ENCODE measurements around the gene ASB6.
"Not testable (repeated sequence)": the region's sequence is repeated elsewhere in the genome, so short reads cannot be mapped to it uniquely, and the experiment has no call there.

The ASB6 gene

GRCh38 chr9:129665814-129666520 lies 24.0 kb upstream of the ASB6 start:
- DNase-seq, result no peak

- no peak for DNase-seq
These were observed 23.4 kb upstream of the ASB6 start, which contains the start of gene PRRX2 for GRCh38 chr9:129665389-129665775. PRRX2 (plus strand) TSS chr9:129665647; CDS start chr9:129665868, 221 bp downstream.

GRCh38 chr9:129664746-129665388 lies 22.9 kb upstream of the ASB6 start:
- no peak for DNase-seq

- DNase-seq, result not testable (repeated sequence)
These were observed 20.3 kb upstream of the ASB6 start for GRCh38 chr9:129662239-129662638.

GRCh38 chr9:129661029-129661428 lies 19.1 kb upstream of the ASB6 start:
- no peak for DNase-seq

- no peak for DNase-seq
These were observed 14.9 kb upstream of the ASB6 start for GRCh38 chr9:129656795-129657390.

- DNase-seq, result no peak
These were observed 13.7 kb upstream of the ASB6 start for GRCh38 chr9:129655696-129656095.

- DNase-seq, result no peak
These were observed 13.2 kb upstream of the ASB6 start for GRCh38 chr9:129655154-129655553.

GRCh38 chr9:129654554-129655040 lies 12.6 kb upstream of the ASB6 start:
- DNase-seq, result no peak

GRCh38 chr9:129653823-129654553 lies 12.0 kb upstream of the ASB6 start:
- DNase-seq, result no peak

- DNase-seq, result no peak
These were observed 8.8 kb upstream of the ASB6 start for GRCh38 chr9:129650680-129651235.

GRCh38 chr9:129649726-129650679 lies 8.1 kb upstream of the ASB6 start:
- DNase-seq, result no peak

GRCh38 chr9:129648764-129649115 lies 6.8 kb upstream of the ASB6 start:
- no peak for DNase-seq

- DNase-seq, result no peak
These were observed 6.3 kb upstream of the ASB6 start for GRCh38 chr9:129648092-129648763.

- no peak for DNase-seq
These were observed 5.7 kb upstream of the ASB6 start for GRCh38 chr9:129647635-129648034.

GRCh38 chr9:129646654-129647053 lies 4.7 kb upstream of the ASB6 start:
- no peak for DNase-seq

GRCh38 chr9:129646252-129646651 lies 4.3 kb upstream of the ASB6 start:
- DNase-seq, result no peak

GRCh38 chr9:129644902-129645301 lies 3.0 kb upstream of the ASB6 start:
- DNase-seq, result no peak

GRCh38 chr9:129644365-129644764 lies 2.4 kb upstream of the ASB6 start:
- DNase-seq, result no peak

GRCh38 chr9:129643706-129644105 lies 1.8 kb upstream of the ASB6 start:
- no peak for DNase-seq

Data from NCI-H774 (cell line).